DMS53 (cell line): ENCODE data around the gene AFF1.

Experiments
- DNase-seq: peaks from one replicate; lab custom pipeline; 2025; lab: John Stamatoyannopoulos, UW

AFF1 gene

GRCh38 chr4:86934771-86935565 is at the start of gene AFF1:
Gene AFF1 (plus strand): TSS chr4:86935011. CDS start chr4:86948534, 13,523 bp downstream.
- DNase-seq: peak; percentile 94

- no peak for DNase-seq
Measured at GRCh38 chr4:86890790-86891189, 44.0 kb upstream of the AFF1 start.

GRCh38 chr4:86891762-86892635 is 42.8 kb upstream of the AFF1 start, which contains the start of gene C4orf36:
Gene C4orf36 (minus strand): TSS chr4:86892422. CDS start chr4:86891520, 902 bp downstream.
- DNase-seq: peak; percentile 77

GRCh38 chr4:86892636-86892960 is 42.2 kb upstream of the AFF1 start:
- peak; percentile 38 for DNase-seq

- DNase-seq: no peak
Measured at GRCh38 chr4:86893136-86893535, 41.7 kb upstream of the AFF1 start.

- DNase-seq: peak; percentile 59
Measured at GRCh38 chr4:86894455-86894854, 40.4 kb upstream of the AFF1 start.

GRCh38 chr4:86895692-86896488 is 38.9 kb upstream of the AFF1 start:
- peak; percentile 82 for DNase-seq

- DNase-seq: no peak
Measured at GRCh38 chr4:86896596-86896995, 38.2 kb upstream of the AFF1 start.

- DNase-seq: peak; percentile 17
Measured at GRCh38 chr4:86898562-86898961, 36.2 kb upstream of the AFF1 start.

GRCh38 chr4:86901864-86902263 is 32.9 kb upstream of the AFF1 start:
- DNase-seq: no peak

GRCh38 chr4:86908251-86908657 is 26.6 kb upstream of the AFF1 start:
- no peak for DNase-seq

- DNase-seq: no peak
Measured at GRCh38 chr4:86909546-86910295, 25.1 kb upstream of the AFF1 start.

- peak; percentile 9 for DNase-seq
Measured at GRCh38 chr4:86910369-86910768, 24.4 kb upstream of the AFF1 start.

- DNase-seq: no peak
Measured at GRCh38 chr4:86910820-86911684, 23.8 kb upstream of the AFF1 start.

- DNase-seq: no peak
Measured at GRCh38 chr4:86916392-86916791, 18.4 kb upstream of the AFF1 start.

- DNase-seq: no peak
Measured at GRCh38 chr4:86917212-86918039, 17.4 kb upstream of the AFF1 start.

GRCh38 chr4:86918539-86919072 is 16.2 kb upstream of the AFF1 start:
- no peak for DNase-seq

GRCh38 chr4:86919561-86920223 is 15.1 kb upstream of the AFF1 start:
- no peak for DNase-seq
